CD4-positive, alpha-beta T cell treated with Interleukin-17A for 1 hour (primary cell): ENCODE data around the gene SLC28A1.
"Not testable (repeated sequence)": the region's sequence is repeated elsewhere in the genome, so short reads cannot be mapped to it uniquely, and the experiment has no call there.

Experiments
- DNase-seq: peaks from one replicate; pipeline ENCODE4 v3.0.0-alpha.2; 2020

The SLC28A1 gene

GRCh38 chr15:84973492-84974460 is 89.3 kb downstream of the SLC28A1 start:
- DNase-seq = no peak

DNA sequence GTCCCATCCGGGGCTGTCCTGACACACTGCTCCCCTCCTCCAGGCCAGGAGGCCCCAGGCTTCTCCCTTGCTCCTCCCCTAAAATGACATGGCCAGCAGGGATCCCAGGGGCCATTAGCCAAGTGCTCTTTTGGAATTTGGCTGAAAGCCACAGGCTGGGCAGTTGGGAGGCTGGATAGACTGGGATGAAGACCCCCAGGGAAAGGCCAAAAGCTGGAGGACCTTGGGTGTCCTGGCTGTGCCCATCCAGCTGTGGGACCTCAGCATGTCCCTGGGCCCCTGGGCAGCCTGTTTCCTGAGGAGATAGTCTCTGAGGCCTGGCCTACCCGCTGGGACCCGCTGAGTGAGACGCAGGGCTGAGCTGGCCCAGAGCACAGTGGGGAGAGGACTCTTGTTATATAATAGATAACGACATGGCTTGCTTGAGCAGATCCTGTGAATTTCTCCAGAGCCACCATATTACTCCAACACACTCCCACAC is 91.4 kb downstream of the SLC28A1 start:
- DNase-seq = no peak

- no peak for DNase-seq
These were observed 92.4 kb downstream of the SLC28A1 start for GRCh38 chr15:84976746-84977345.

DNA sequence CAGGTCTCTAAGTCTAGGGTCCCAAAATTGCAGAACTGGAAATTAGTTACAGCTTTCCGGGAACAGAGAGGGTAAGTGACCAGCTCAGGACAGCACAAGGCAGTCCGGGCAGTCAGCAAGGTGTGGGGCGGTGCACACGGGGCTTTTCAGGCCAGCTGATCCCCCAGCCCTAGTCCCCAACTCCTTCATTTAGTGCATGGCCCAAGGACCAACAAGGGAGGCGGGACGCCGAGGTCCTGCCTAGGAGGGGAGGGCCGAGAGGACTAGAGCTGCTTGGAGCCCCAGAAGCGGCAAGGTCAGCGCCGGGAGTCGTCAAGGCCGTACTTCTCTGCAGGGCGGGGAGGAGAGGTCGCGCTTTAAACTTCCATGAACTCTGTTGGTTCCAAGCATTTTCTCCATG is 95.2 kb downstream of the SLC28A1 start:
- no peak for DNase-seq

DNA sequence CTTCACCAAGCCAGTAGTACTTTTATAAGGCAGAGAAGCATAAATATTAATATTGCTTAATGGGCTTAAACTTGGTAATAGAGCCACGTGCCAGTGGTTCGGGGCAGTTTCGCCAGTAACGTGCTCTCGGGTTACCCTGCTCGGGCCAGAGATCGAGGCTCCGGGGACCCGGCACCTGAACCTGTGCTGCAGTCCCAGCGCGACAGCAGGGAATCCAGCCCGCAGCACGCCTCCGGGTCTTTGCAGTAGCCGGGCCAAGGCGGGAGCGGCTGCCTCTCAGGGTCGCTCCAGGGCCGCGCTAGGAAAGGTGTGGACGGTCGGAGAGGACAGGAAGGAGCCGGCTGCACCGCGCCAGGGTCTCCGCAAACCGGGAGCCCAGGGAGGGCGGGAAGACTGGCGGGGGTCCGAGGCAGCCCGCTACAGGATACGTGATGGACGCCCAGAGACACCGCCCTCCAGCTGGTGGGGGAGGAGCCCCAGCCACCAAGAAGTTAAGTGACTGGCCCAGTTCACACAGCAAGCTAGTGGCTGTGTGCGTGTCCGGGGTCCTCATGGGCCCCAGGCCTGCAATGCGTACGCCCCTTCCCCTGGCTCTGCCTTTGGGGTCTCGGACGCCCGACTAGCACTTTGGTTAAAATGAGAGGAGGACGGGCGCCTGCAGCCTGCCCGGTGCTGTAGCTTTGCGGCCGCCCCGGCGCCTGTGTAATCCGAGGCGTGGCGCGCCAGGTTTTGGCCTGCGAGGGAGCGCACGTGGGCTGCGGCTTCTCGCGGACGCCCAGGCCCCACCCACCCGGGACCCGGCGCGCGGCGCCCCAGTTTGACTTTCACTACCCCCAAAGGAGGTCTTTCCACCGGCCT is 96.0 kb downstream of the SLC28A1 start:
- peak; percentile 89 for DNase-seq

DNA sequence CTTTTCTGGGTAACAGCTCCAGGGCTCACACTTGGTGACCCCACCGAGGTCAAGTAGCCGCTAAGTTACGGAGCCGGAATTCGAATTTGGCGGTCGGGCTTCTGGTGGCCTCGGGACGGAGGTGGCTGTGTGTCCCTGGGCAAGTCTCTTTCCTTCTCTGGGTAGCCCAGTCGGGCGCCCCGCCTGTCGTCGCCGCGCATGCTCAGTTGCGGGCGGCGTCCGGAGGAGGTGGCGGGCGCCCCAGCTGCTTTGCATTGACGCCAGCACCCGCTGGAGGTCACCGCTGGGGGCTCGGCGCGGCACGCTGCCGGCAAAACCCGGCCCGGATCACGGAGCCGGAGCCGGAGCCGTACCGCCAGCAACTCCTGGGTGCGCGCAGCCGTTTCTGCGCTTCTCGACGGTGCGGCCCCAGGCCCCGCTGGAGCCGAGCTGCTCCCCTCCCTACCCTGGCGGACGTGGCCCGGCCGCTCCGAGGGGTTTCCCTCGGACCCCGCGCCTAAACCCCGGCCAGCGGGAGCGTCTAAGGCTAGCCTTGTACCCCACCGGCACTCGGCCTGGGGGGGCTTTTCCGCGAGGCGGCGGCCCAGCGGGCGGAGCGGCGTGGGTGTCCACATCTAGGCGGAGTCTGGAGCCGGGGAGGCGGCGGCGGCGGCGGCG is 96.7 kb downstream of the SLC28A1 start:
- peak; percentile 96 for DNase-seq

GRCh38 chr15:84981711-84982300 is 97.3 kb downstream of the SLC28A1 start, which contains the start of gene PDE8A:
PDE8A (plus strand) TSS chr15:84981856; CDS start chr15:84982163, 307 bp downstream.
- DNase-seq = peak; percentile 63

GRCh38 chr15:84982301-84982920 is 97.9 kb downstream of the SLC28A1 start:
- DNase-seq = peak; percentile 72

DNA sequence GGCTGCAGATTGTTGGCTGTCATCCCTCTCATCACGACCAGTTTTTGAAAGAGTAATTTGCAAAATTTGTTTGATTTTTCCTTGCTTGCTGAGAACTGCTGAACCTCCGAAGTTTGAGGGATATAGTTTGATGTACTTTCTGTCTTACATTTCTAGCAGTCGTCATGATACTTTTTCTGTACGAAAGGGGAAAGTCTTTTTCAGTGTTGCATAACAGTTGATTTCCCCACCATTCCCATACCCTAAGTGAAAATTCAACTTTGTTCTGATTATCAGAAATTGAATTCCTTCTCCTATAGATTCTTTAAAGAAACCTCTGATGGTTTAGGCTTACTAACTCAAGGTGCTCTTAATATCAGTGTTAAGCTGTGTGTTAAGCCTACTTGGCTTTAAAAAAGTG is 98.8 kb downstream of the SLC28A1 start:
- no peak for DNase-seq

- no peak for DNase-seq
These were observed 99.2 kb downstream of the SLC28A1 start for GRCh38 chr15:84983711-84984110.

DNA sequence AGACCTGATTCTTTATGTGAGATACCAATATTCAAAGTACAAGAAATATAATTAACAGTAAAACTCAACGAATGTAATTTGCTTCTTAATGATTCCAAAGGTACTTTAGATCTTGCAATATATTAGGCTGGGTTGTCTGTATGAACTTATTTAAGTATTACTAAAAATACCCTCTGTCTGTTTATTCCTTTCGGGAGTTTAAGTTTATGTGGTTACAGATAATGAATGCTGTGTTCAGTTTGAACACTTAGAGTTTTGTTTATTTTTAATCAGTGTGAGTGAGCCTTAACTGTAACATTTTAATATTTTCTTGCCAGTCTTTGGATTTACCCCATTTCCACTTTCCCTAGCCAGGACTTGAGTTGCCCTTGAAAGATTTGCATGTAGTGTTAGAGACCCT is 100.7 kb downstream of the SLC28A1 start:
- DNase-seq = no peak

- not testable (repeated sequence) for DNase-seq
These were observed 102.9 kb downstream of the SLC28A1 start for GRCh38 chr15:84987351-84987750.

- peak; percentile 26 for DNase-seq
These were observed 103.6 kb downstream of the SLC28A1 start for GRCh38 chr15:84987949-84988624.

- DNase-seq = no peak
These were observed 104.6 kb downstream of the SLC28A1 start for GRCh38 chr15:84988909-84989644.

GRCh38 chr15:84990507-84990906 is 106.0 kb downstream of the SLC28A1 start:
- DNase-seq = no peak

DNA sequence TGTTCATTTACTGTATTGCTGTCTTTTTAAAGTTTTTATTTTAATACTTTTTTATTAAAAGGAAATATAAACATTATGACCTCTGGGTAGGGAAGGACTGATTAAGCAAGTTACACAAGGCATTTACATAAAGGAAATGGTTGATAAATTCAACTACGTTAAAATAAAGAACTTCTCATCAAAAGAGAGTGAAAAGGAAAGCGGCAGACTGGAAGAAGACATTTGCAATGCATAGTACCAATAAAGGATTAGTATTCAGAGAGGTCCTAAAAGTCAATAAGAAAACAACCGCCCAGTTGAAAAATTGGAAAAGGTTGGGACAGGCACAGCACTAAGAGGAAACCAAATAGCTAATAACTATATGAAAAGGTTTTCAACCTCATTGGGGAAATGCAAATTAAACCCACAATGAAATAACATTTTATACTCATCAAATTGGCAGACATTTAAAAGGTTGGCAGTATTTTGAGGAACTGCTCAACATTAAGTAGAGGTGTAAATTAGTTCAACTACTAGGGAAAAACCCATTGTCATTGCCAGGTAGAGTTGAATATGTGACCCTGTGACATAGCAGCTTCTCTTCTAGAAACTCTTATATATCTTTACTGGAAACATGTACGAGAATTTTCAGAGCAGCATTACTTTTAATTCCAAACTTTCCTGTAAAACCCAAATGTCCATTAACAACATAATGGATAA is 106.7 kb downstream of the SLC28A1 start:
- DNase-seq = no peak

DNA sequence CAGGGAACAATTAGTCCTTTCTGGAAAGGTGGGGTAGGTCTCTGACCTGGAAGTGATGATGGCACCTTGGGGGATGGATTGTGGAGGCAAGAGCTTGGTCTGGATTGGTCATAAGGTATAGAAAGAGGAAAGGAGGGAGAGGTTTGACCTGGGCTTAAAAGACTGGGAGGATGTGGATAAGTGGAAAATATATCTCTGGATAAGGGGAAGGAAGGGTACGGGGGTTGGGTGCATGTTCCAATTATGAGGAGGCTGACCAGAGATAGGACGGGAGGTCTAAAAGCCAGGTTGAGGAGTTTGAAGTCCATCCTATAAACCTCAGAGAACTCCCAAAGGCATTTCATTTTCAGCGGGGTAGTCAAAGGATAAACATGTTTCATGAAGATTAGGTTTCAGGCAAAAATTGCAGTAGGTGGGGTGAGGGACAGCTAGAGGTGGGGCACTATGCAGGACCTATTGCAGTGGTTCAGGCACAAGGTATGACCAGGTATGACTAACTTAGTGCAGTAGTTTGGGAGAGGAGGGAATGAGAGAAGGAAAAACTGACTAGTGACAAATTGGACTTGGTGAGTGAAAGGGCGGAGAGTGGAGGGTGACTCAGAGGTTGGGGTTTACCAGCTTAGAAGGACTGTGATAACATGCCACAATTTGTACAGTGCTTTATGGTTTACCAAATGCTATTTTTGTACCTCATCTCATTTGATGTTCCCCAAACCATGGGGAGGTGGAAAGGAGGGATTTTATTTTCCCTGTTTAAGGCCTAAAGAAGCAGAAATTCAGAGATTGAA is 107.9 kb downstream of the SLC28A1 start:
- no peak for DNase-seq
